ENCODE data around the gene TINAGL1.

TINAGL1 gene

DNA sequence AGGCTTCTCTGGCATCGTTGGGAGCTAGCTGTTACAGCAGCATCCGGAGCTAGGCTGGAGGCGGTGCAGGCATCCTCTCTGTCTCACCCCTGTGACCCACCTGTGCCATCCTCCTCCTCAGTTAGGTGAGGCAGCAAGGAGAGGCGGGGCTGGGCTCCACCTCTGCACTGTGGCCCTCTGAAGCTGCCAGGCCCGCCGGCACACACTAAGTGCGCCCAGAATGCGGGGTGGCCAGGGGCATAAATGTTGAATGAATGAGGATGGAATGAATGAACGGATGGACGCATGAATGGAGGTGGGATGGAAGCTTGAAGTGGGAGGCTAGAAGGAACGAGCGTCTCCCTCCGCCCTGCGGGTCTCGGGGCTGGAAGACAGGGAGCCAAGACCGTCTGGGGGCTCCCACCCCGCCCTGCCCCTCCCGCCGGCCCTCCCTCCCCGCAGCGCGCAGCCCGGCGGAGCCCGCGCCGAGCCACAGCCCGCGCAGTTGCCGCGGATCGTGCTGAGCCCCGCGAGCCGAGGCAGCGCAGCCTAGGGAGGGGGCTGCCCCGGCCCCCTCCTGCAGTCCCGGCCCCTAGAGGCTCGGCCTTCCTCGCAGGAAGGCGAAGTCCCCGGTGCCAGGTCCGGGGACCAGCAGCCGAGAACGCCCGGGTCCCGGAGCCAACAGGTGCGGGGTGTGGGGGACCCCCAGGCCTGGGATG is 41.1 kb downstream of the TINAGL1 start, which contains the start of gene HCRTR1:
HCRTR1 (plus strand) TSS at position 472 of the 698 bp plus-strand sequence. CDS start 1,504 bp downstream, outside the sequence.
- TF ChIP-seq ZFX (IDR thresholded peaks at IDR 0.05) = no peak
- TF ChIP-seq, protein P1, sequence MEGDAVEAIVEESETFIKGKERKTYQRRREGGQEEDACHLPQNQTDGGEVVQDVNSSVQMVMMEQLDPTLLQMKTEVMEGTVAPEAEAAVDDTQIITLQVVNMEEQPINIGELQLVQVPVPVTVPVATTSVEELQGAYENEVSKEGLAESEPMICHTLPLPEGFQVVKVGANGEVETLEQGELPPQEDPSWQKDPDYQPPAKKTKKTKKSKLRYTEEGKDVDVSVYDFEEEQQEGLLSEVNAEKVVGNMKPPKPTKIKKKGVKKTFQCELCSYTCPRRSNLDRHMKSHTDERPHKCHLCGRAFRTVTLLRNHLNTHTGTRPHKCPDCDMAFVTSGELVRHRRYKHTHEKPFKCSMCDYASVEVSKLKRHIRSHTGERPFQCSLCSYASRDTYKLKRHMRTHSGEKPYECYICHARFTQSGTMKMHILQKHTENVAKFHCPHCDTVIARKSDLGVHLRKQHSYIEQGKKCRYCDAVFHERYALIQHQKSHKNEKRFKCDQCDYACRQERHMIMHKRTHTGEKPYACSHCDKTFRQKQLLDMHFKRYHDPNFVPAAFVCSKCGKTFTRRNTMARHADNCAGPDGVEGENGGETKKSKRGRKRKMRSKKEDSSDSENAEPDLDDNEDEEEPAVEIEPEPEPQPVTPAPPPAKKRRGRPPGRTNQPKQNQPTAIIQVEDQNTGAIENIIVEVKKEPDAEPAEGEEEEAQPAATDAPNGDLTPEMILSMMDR (conservative IDR thresholded peaks at IDR 0.05) = no peak
- no peak within 1 kb of the TSS for H3K27ac ChIP-seq

DNA sequence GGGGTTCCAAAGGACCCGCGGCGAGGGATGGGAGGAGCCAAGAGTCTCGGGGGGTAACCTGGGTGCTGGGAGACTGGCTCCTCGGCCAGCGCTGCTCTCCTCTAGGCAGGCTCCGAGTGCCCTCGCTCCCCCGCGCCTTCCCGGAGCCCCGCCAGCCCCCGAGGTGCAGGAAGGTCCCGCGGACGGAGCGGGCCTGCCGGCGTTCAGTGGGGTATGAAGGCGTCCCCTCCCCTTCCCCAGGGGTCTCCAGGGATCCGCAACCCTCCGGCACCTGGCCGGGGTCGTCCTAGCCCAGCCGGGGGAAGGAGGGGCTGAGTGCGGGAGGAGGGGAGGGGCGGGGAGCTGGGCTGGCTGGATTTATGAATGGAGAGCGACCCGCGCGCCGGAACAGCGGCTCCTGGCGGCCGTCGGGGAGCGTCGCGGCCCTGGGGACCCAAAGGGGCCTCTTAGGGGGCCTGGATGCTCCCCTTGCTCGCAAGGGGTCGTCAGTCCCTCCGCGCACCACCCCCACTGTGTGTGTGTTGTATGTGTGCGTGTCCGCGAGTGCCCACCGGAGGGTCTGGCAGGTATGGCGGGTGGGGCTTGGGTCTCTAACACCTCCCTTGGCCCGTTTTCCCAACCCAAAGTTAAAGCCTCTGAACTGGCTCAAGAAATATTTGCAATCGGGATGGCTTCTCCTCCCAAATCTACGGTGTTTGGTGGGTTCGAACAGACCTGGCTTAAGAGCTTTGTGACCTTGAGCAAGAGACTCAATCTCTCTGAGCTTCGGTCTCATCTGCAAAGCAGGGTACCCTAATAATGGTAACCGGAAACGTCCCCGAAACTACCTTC is 41.8 kb downstream of the TINAGL1 start:
- no peak overlapping the region for H3K27ac ChIP-seq
- no peak for TF ChIP-seq ZFX (IDR thresholded peaks at IDR 0.05)
- TF ChIP-seq, protein P1 (conservative IDR thresholded peaks at IDR 0.05) = peak; percentile 95

DNA sequence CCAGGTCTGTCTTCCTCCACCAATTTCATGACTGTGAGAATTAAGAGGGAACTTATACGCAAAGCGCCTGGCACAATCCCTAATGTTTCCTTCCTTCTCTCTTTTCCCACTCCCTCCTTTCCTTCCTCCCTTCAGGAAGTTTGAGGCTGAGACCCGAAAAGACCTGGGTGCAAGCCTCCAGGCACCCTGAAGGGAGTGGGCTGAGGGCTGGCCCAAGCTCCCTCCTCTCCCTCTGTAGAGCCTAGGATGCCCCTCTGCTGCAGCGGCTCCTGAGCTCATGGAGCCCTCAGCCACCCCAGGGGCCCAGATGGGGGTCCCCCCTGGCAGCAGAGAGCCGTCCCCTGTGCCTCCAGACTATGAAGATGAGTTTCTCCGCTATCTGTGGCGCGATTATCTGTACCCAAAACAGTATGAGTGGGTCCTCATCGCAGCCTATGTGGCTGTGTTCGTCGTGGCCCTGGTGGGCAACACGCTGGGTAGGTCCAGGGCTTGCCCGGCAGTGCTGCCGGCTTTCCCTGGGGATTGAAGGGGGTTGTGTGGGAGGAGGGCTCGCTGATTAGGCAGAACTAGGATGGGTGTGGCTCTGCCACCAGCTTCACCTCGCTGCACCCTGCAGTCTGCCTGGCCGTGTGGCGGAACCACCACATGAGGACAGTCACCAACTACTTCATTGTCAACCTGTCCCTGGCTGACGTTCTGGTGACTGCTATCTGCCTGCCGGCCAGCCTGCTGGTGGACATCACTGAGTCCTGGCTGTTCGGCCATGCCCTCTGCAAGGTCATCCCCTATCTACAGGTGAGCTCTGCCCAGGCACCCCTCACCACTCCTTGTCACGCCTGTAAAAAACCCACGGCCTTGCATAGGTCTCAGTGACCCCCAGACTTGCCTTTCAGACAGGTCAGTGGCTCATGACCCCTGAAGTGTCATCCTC is 42.9 kb downstream of the TINAGL1 start:
- no peak overlapping the region for H3K27ac ChIP-seq
- TF ChIP-seq ZFX (IDR thresholded peaks at IDR 0.05) = no peak
- TF ChIP-seq, protein P1 (conservative IDR thresholded peaks at IDR 0.05) = no peak

DNA sequence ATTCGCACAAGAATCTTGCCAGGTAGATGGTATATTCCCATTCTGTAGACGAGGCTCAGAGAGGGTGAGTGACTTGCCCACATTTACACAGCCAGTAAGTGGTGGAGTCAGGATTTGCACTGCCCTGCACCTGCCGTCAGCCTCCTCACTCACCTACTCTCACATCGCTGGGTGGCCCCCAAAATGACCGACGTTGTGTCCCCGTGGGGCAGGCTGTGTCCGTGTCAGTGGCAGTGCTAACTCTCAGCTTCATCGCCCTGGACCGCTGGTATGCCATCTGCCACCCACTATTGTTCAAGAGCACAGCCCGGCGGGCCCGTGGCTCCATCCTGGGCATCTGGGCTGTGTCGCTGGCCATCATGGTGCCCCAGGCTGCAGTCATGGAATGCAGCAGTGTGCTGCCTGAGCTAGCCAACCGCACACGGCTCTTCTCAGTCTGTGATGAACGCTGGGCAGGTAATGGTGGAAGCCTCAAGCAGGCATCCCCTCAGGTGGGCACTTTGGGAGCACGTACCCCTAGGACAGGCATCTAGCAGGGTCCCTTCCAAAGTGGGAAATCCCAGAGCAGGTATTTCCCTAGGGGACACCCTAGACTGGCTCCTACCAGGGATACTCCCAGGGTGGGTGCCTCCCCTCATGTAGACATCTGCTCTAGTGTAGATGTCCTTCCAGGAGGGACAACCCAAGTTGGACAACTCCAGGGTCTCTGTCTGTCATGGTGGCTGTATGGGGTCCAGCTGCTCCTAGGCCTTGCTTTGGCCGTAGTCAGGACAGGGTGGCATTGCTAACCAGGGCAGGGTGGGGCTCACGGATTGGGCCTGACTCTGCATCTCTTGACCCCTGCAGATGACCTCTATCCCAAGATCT is 44.5 kb downstream of the TINAGL1 start:
- TF ChIP-seq, protein P1 (conservative IDR thresholded peaks at IDR 0.05) = no peak
- no peak for TF ChIP-seq ZFX (IDR thresholded peaks at IDR 0.05)
- H3K27ac ChIP-seq = no peak overlapping the region

DNA sequence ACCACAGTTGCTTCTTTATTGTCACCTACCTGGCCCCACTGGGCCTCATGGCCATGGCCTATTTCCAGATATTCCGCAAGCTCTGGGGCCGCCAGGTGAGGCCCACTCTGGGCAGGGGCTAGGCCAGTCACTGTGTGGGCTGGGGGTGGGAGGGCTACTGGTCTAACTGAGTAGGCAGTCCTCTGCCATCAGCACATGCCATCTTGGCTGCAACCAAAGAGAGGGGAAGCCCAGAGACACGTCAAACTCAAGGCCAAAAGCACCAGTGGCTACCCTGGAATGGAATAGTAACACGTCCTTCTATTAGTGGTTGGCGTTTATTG is 45.1 kb downstream of the TINAGL1 start:
- H3K27ac ChIP-seq = no peak overlapping the region
- TF ChIP-seq, protein P1 (conservative IDR thresholded peaks at IDR 0.05) = no peak
- TF ChIP-seq ZFX (IDR thresholded peaks at IDR 0.05) = no peak

DNA sequence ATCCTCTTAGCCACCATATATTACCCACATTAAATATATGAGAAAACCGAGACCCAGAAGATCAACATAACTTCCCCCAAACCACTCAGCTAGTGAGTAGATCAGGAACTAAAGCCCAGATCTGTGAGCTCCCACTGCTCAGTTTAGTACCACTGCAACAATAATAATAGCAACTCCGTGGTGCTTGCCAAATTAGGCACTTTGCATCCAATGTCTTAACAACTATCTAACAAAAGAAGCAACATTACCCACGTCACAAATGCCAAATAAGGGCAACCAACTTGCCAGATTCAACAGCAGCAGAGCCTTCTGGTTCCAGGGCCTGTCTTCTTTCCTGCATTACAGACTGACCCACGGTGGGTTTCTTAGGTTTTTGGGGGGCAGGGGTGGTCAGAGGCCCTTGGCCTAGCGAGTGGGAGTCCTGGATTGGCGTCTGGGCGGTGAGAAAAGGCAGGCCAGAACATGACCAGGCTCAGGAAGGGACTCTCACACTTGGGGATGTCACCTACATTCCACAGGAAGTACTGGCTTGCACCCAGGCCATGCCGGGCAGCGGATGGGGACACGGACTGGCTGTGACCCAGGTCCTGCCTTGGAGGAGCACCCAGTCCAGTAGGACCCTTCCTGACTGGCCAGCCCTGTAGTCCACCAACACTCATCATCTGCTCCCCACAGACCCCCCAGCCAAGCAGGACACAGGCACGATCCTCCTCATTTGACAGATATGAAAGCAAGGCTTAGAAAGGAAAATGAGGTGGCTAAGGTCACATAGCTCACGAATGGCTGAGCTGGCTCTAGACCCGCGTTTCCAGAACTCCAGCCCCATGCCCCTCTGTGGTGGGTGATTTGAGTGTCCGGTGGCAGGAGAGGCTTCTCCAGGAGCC is 45.8 kb downstream of the TINAGL1 start:
- H3K27ac ChIP-seq = no peak overlapping the region
- TF ChIP-seq, protein P1 (conservative IDR thresholded peaks at IDR 0.05) = no peak
- TF ChIP-seq ZFX (IDR thresholded peaks at IDR 0.05) = no peak

Measured in C4-2B (cell line).